ENCODE results near the gene LRRC8B.

The LRRC8B gene

DNA sequence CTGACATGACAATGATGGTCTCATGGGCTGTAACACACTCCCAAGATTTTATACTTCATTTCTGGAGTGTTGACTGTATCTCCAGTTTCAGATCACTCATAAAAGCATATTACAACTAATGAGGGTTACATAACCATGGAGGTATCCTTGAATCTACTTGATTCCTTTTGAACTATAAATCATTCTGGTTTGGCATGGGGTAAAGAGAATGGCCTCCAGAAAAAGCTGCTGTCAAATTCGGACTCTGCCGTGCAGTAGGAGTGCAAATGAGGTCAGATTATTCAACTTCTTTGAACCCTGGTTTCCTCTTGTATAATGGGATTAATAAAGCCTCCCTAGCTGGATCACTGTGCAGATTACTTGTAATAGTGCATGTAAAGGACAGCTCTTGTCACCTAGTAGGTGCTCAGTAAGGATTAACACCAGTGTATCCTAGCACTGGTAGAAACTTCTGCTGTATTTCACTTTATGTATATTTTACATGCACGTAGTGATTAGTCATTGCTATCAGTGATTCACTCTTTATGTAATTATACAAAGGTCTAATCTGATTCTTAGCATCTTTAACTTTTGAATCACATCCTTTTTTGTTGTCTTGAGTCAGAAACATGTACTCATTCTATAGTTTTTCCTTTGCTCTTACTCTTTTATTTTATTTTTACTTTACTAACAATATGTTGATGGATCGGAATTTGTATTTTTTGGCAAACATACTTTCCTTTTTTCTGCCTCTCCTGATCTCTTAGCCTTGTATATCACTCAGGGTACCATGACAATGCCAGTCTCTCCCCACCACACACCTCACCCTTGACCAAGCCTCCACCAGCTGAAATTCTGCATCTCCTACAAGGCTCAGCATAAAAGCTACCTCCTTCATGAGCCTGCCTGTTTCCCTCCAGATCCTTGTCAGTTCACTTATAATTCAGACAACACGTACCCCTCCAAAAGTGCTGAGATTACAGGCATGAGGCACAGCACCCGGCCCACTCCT lies 111.5 kb downstream of the LRRC8B start:
- peak in 1 of 4 experiments; percentile 17 for DNase-seq

- DNase-seq, result no peak
Measured at GRCh38 chr1:89637496-89637895, 112.9 kb downstream of the LRRC8B start.

GRCh38 chr1:89640440-89640839 lies 115.8 kb downstream of the LRRC8B start:
- no peak for DNase-seq

DNA sequence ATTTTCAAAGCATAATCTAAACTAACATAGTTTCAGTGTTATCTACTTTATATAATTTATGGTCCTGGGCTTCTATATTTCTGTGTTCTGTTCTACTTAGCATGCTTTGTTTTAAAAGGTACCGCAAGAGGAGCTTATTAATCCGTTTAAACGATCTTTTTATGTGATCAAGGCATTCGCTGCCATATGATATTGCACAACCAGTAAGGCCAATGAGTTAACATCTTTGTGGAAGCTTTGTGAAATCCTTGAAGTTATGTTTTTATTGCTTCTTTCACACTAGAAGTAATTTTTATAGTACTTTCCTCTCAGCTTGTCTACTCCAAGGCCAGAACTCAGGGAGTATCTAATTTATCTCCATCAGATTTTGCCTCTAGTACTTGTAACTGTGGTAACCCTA lies 117.2 kb downstream of the LRRC8B start:
- DNase-seq, result peak in 1 of 4 experiments; percentile 26

DNA sequence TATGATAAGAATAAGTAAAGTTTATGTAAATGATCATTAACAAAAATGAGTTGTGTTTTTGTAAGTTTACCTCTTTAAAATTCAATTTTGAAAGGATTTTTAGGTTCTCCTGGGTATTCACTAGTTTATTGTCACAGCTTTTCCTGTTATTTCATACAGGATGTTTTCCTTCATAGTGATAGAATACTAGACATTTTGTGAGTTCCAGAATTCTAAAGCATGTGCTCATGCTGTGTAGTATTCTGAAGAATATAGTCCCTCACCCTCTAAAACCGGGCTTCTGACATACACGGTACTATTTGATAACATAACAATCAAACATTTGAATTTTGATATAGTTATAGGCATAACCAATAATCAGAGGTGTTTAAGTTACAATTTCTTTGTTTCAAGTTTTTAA lies 118.9 kb downstream of the LRRC8B start:
- DNase-seq, result no peak

DNA sequence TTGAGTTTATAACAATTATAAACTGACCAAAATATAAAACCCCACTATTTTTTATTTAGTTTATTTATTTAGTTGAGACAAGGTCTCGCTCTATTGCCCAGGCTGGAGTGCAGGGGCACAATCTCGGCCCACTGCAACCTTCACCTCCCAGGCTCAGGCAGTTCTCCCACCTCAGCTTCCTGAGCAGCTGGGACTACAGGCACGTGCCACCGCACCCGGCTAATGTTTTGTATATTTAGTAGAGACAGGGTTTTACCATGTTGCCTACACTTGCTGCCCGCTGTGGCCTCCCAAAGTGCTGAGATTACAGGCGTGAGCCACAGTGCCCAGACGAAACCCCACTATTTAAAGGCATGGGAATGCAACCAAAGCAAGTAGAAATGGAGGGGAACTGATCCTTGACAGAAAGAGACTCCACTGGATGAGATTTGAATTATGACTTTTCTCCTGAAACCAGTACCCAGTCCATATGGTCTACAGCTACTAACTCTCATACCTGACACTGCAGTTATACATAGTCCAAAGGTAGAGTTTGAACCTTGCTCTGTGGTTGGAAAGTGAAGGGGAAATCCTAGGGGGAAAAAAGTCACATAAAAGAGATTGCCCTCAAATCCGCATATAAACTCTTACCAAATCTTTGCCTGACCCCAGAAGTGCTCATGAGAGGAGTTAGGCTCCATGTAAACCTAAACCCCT lies 119.6 kb downstream of the LRRC8B start:
- no peak for DNase-seq

- no peak for DNase-seq
Measured at GRCh38 chr1:89646259-89646658, 121.6 kb downstream of the LRRC8B start.
